Nasal cavity respiratory epithelium epithelial cell of viscerocranial mucosa (primary cell): Measurements from ENCODE around the gene CTNS. TPM values are rescaled to one million over a fixed set of nuclear protein-coding genes. Genes with fewer than 3 reads are reported as not detected.

Source experiments
- total RNA-seq: library from RNA; depleted of rRNA; stranded (reverse); fragments of >200 nt; gene quantifications from 2 replicates; pipeline ENCODE4 v1.2.3, GENCODE V29; 2014

CTNS gene
- 24.6 and 32.1 TPM in 2 replicates for total RNA-seq

DNA sequence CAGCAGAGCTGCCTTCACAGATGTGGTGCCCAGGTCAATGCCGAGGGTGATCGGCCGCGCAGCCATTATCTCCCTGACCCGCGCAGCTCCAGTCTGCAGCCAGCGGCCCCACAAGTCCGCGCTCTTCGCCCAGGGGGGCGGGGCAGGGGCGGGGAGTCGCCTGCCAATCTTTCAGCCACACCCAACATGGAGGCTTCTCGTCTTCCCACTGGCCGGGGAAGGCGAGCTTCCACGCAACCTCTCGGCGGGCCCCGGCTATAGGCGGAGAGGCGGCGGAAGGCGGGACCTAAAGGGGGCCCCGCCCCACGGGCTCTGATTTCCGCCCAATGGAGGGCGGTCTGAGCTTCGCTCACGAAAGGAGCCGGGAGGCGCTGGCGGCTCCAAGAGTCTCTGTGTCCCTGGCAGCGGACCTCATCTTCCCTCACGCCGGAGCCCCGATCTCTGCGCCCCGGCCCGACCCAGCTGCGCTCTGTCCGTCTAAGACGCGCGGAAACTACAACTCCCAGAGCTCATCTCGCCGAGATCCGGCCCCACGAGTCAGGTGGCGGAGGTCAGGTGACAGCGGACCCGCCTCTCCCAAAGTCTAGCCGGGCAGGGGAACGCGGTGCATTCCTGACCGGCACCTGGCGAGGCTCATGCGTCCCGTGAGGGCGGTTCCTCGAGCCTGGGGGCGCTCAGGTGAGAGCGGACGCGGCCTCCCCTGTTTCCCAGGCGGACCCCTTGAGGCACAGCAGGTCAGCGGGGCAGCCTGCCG lies at the start of gene CTNS, which contains the start of gene SHPK:
TSS of gene CTNS (plus strand) at position 607 of the 754 bp plus-strand sequence. CDS start 3,447 bp downstream, outside the sequence.
TSS of gene SHPK (minus strand) at position 97 of the 754 bp plus-strand sequence. CDS start at position 66, 31 bp downstream.

GRCh38 chr17:3668279-3669084 lies 31.9 kb downstream of the CTNS start, which contains the start of the genes EMC6 and TAX1BP3:
Gene EMC6, plus strand, starts transcription at chr17:3668812. Its CDS starts 335 bp downstream, at chr17:3669147.
Gene TAX1BP3, minus strand, starts transcription at chr17:3668578. Its CDS starts 52 bp downstream, at chr17:3668526.

GRCh38 chr17:3695723-3696411 lies 59.3 kb downstream of the CTNS start, which contains the start of gene P2RX5:
Gene P2RX5, minus strand, starts transcription at chr17:3696155. Its CDS starts 150 bp downstream, at chr17:3696005.

Other genes with a start within 250 kb of the CTNS start
- not detected in 2 replicates for gene OR1E1, start 238.3 kb upstream of the CTNS start, total RNA-seq
- gene OR3A3, start 225.4 kb upstream of the CTNS start, total RNA-seq, result not detected in 2 replicates
- gene OR1E2, start 202.9 kb upstream of the CTNS start, total RNA-seq, result not detected in 2 replicates
- not detected in 2 replicates for gene SPATA22, start 164.9 kb upstream of the CTNS start, total RNA-seq
- not detected in 2 replicates for gene ASPA, start 160.8 kb upstream of the CTNS start, total RNA-seq
- 0.36 and 5.5 TPM in 2 replicates for gene TRPV3, start 78.9 kb upstream of the CTNS start, total RNA-seq
- gene TRPV1, start 27.3 kb upstream of the CTNS start, total RNA-seq, result 1.0 and 3.1 TPM in 2 replicates
- 6.2 and 9.5 TPM in 2 replicates for gene SHPK, start 510 bp upstream of the CTNS start, total RNA-seq
- gene TAX1BP3, start 31.8 kb downstream of the CTNS start, total RNA-seq, result 150 and 163 TPM in 2 replicates
- gene EMC6, start 32.1 kb downstream of the CTNS start, total RNA-seq, result 12.0 and 26.3 TPM in 2 replicates
- 1.4 and 4.3 TPM in 2 replicates for gene P2RX5, start 59.4 kb downstream of the CTNS start, total RNA-seq
- 0.34 and 0.50 TPM in 2 replicates for gene HASPIN, start 87.1 kb downstream of the CTNS start, total RNA-seq
- gene ITGAE, start 164.4 kb downstream of the CTNS start, total RNA-seq, result 10.9 and 23.2 TPM in 2 replicates
- gene NCBP3, start 209.5 kb downstream of the CTNS start, total RNA-seq, result 15.0 and 32.6 TPM in 2 replicates